Measurements from ENCODE around the gene TMEM54. TPM values are rescaled to one million over a fixed set of nuclear protein-coding genes. Genes with fewer than 3 reads are reported as not detected.

The TMEM54 gene
- total and polyA plus RNA-seq, 10 of the 15 experiments (the other 5 are each of a cell fraction or from before 2014, with no cell fraction given), result 0.07 to 0.94 (median 0.56) TPM; not detected in 1

- H3K27me3 ChIP-seq (replicated peaks in 1 of 2; ENCODE audit: control insufficient read depth in 2 of 2, insufficient read depth in 2 of 2, low read length in 1 of 2), result peaks cover 3 to 6% of the 10 kb centered on the region in 2 experiments; a peak in 3 of 4 replicates
- H3K4me2 ChIP-seq (ENCODE audit: control insufficient read depth, insufficient read depth), result no peak overlapping the region
- no TSS peak for BruUV-seq (replicated peaks)
- no peaks in the 10 kb centered on the region for H4K20me1 ChIP-seq (ENCODE audit: control insufficient read depth, insufficient read depth)
- ChIA-PET SMC1A (ENCODE audit: uncharacterized antibody, unreplicated experiment) (no interaction called here), RAD21 (ENCODE audit: unreplicated experiment) (no interaction called here), POLR2A (no interaction called here), CTCF (no interaction called here)
- H3K9ac ChIP-seq (ENCODE audit: control insufficient read depth, insufficient read depth, low read length), result no peak overlapping the region
- intact Hi-C loops (cut with micrococcal nuclease; ENCODE audit: unreplicated experiment) (no loop called here), in situ Hi-C loops (cut with MboI) (no loop called here)
- FAIRE-seq (no peak), ATAC-seq (no peak), DNase-seq (ENCODE audit: low read depth, low spot score) (no peak)
- H2AFZ ChIP-seq (ENCODE audit: control insufficient read depth, low read depth, low read length), result no peak overlapping the region
- H3K36me3 ChIP-seq (ENCODE audit: control insufficient read depth in 2 of 2, insufficient read depth in 2 of 2, low read length in 1 of 2), result no peaks in the 10 kb centered on the region
- no peaks in the 10 kb centered on the region for H3K4me1 ChIP-seq (ENCODE audit: control insufficient read depth, insufficient read depth, low read length)
- no peak overlapping the region for H3K4me3 ChIP-seq
- no peaks in the 10 kb centered on the region for H3K79me2 ChIP-seq (ENCODE audit: control insufficient read depth, insufficient read depth, low read length)
- no peaks in the 10 kb centered on the region for H3K9me3 ChIP-seq (replicated peaks; ENCODE audit: control insufficient read depth, insufficient read depth, low read length)
- WGBS (ENCODE audit: insufficient coverage, insufficient replicate concordance, low lambda C conversion rate, missing lambda C conversion rate), result 21% methylated on average over 7 of the region's 7 CpGs
- H3K27ac ChIP-seq (ENCODE audit: control insufficient read depth, insufficient read depth), result no peak overlapping the region
- TF ChIP-seq CEBPZ (IDR thresholded peaks at IDR 0.05; ENCODE audit: low read depth, low read length) (no peak), RAD21 (IDR thresholded peaks at IDR 0.05; ENCODE audit: insufficient read depth, low read depth, low read length) (no peak), NFXL1 (IDR thresholded peaks at IDR 0.05; ENCODE audit: borderline replicate concordance) (no peak), NR2F1 (conservative IDR thresholded peaks at IDR 0.05) (no peak), ZBTB11 (CRISPR knock-in tag; IDR thresholded peaks at IDR 0.05) (no peak), BCL3 (IDR thresholded peaks at IDR 0.05; ENCODE audit: borderline replicate concordance, insufficient read depth, low read depth, low read length, poor library complexity, severe bottlenecking) (no peak), ELK1 (IDR thresholded peaks at IDR 0.05; ENCODE audit: low read depth, low read length) (no peak), CEBPB (IDR thresholded peaks at IDR 0.05; ENCODE audit: borderline replicate concordance in 1 of 2, low read depth in 2 of 2, low read length in 2 of 2) (no peak), STAT1 (conservative IDR thresholded peaks at IDR 0.05) (no peak), USF2 (IDR thresholded peaks at IDR 0.05; ENCODE audit: borderline replicate concordance, low read depth, low read length) (no peak)
These were observed 17.7 kb downstream of the TMEM54 start for GRCh38 chr1:32883338-32884031.

Measured in GM12878 (cell line).